ENCODE data around the gene CDC6. TPM values are rescaled to one million over a fixed set of nuclear protein-coding genes. Genes with fewer than 3 reads are reported as not detected.

The CDC6 gene
- total and polyA plus RNA-seq, 2 of the 8 experiments (the other 6 are each of a cell fraction or from before 2014, with no cell fraction given) = 50.5 to 140 TPM

DNA sequence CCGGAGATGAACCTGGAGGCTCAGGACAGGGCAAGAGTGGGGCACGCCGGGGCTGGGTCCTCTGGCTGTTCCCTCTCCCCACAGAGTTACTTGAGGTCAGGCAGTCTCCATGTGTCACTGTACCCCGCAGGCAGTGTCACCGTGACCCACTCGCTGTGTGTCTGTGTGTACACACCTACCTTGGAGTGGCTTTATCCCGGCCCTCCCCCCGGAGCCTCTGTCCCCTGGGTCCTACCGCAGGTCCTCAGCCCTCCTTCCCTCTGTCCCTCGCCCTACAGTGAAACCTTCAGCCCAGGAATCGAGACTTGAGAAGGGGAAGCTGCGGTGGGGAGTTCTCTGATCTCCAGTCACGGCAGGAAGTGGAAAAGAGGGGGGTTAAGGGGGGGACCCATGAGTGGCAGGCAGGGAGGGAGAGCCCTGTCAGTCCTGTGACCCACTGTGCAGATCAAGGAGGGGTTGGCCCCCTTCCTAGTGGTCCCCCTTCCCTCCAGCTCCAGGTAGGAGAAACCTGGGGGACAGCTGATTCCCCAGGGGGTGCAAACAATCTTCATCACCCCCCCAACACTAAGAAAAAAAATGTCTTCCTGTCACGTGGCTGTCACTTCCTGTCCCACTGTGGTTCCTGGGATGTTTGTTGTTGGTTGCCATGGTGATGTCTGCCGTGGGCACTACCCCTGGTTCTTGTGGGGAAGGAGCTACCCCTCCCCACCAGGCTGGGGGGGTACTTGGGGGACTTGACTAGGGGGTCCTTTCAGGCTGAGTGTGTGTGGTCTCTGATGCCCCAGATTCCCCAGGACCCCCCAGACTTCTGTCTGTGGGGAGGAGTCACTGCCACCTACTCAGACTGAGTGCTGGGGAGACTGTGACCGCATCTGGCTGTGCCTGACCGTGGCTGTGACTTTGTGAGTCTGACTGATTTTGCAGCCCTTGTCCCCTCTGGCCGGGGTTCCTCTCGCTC is 35.0 kb downstream of the CDC6 start:
- POLR2A ChIA-PET (ENCODE audit: partially characterized antibody) = interaction anchor here (0.9 to 30.6 kb wide), 3 partner anchors 9 to 217 kb away, joined by 3 to 540 read pairs (median 3); partner anchors contain the start of genes CDC6 and RARA

More for the DNA sequence above, 35.0 kb downstream of the CDC6 start:
- peak overlapping the region; percentile 24; the same call in 1 of the 2 replicates for H2BK5ac ChIP-seq (ENCODE audit: low read depth, low read length)
- H4K8ac ChIP-seq (ENCODE audit: extremely low read depth, insufficient read depth, low read length) = peak overlapping the region; percentile 48; the same call in 1 of the 2 replicates
- H4K91ac ChIP-seq (replicated peaks; ENCODE audit: insufficient read length, low read length) = no peak overlapping the region
- no peak overlapping the region for H3K14ac ChIP-seq (ENCODE audit: insufficient read length)
- H2BK20ac ChIP-seq (ENCODE audit: low read length) = no peak overlapping the region
- peak overlapping the region; percentile 26; the same call in 1 of the 2 replicates for H2AK5ac ChIP-seq (ENCODE audit: low read depth, low read length)
- no peak overlapping the region for H3K56ac ChIP-seq (replicated peaks; ENCODE audit: insufficient read length, low read depth, low read length)
- no peak overlapping the region for H2AFZ ChIP-seq (ENCODE audit: low read length)
- no peaks in the 10 kb centered on the region for H3K9me3 ChIP-seq (ENCODE audit: insufficient read depth in 2 of 2, low read depth in 1 of 2, low read length in 1 of 2)
- no peak overlapping the region for H3K4me3 ChIP-seq (ENCODE audit: extremely low read depth in 1 of 4, insufficient read depth in 2 of 4, low read depth in 3 of 4, low read length in 4 of 4)
- TF ChIP-seq USF2 (IDR thresholded peaks at IDR 0.05; ENCODE audit: low read length) (peak; percentile 43; the same call in 1 of the 2 replicates), KDM1A (IDR thresholded peaks at IDR 0.05; ENCODE audit: borderline replicate concordance, low read length) (no peak)
- H3K23me2 ChIP-seq (ENCODE audit: low read depth, low read length) = peaks cover 11% of the 10 kb centered on the region; the same call in 1 of the 2 replicates
- DNase-seq (ENCODE audit: low read depth in 1 of 2, low spot score in 2 of 2) (no peak), FAIRE-seq (no peak)
- no peak overlapping the region for H3K9ac ChIP-seq (replicated peaks in 1 of 4; ENCODE audit: extremely low read depth in 1 of 4, low read depth in 3 of 4, low read length in 3 of 4)
- peaks cover 20 to 34% of the 10 kb centered on the region in 2 experiments for H4K20me1 ChIP-seq (replicated peaks in 1 of 2; ENCODE audit: control insufficient read depth in 1 of 2, insufficient read depth in 2 of 2, low read length in 2 of 2)
- H3K4ac ChIP-seq (replicated peaks; ENCODE audit: insufficient read length, low read depth, low read length) = no peak overlapping the region
- H2BK12ac ChIP-seq (ENCODE audit: low read depth, low read length) = peak overlapping the region; percentile 50; the same call in 1 of the 2 replicates
- 83% methylated on average over 19 of the region's 19 CpGs; no CpG with 5 or more reads in 1 of the 2 experiments for WGBS, 2 experiments (ENCODE audit: extremely low coverage in 1 of 2, insufficient coverage in 1 of 2, insufficient read length in 1 of 2, insufficient replicate concordance in 2 of 2, low coverage in 1 of 2, low lambda C conversion rate in 2 of 2, missing lambda C conversion rate in 1 of 2)
- no peak overlapping the region for H4K5ac ChIP-seq (ENCODE audit: insufficient read length, low read depth, low read length)
- no peak overlapping the region for H3K23ac ChIP-seq (ENCODE audit: insufficient read length)
- peaks cover 0 to 23% (median 16%) of the 10 kb centered on the region in 4 experiments; a peak in 6 of 7 replicates for H3K4me1 ChIP-seq (replicated peaks in 1 of 4; ENCODE audit: control insufficient read depth in 3 of 4, insufficient read depth in 4 of 4, low read length in 3 of 4)
- H3K79me1 ChIP-seq (ENCODE audit: low read depth, low read length) = peaks cover 19% of the 10 kb centered on the region
- CTCF ChIA-PET (ENCODE audit: partially characterized antibody) = interaction anchor here (0.6 to 39.2 kb wide), 7 partner anchors 11 to 717 kb away, joined by 3 to 1198 read pairs (median 5); partner anchors contain the start of genes GJD3 and RARA
- peaks cover 0 to 14% (median 6%) of the 10 kb centered on the region in 4 experiments; a peak in 5 of 7 replicates for H3K27me3 ChIP-seq (replicated peaks in 1 of 4; ENCODE audit: control insufficient read depth in 3 of 4, extremely low read depth in 1 of 4, insufficient read depth in 3 of 4, low read length in 3 of 4)
- no peaks in the 10 kb centered on the region for H3K36me3 ChIP-seq (ENCODE audit: control insufficient read depth in 2 of 4, insufficient read depth in 4 of 4, low read length in 3 of 4)
- H3K4me2 ChIP-seq (ENCODE audit: insufficient read depth in 1 of 2, low read depth in 2 of 2, low read length in 2 of 2) = peak overlapping the region in 1 of 2 experiments; percentile 19; a peak in 1 of 4 replicates
- no peak overlapping the region for H3K27ac ChIP-seq (ENCODE audit: low read depth, low read length)
- H3K18ac ChIP-seq (ENCODE audit: extremely low read depth, low read length) = peak overlapping the region; percentile 48; the same call in 1 of the 2 replicates
- peaks cover 0 to 26% of the 10 kb centered on the region in 2 experiments; a peak in 2 of 4 replicates for H3K79me2 ChIP-seq (ENCODE audit: control insufficient read depth in 1 of 2, insufficient read depth in 2 of 2, low read length in 2 of 2)
- H2BK120ac ChIP-seq (replicated peaks; ENCODE audit: low read depth, low read length) = no peak overlapping the region
- H2BK15ac ChIP-seq (ENCODE audit: low read length) = 0 out of 2 replicates have a peak overlapping the region, but pooled peaks have one; percentile 40
